Hepatic stellate cell (primary cell): ENCODE measurements around the gene PTPN14.

Source experiments
- DNase-seq: peaks from one replicate; pipeline ENCODE4 v3.0.0; 2011; ENCODE audit warnings: low spot score

The PTPN14 gene

GRCh38 chr1:214331180-214331579, 220.2 kb downstream of the PTPN14 start:
- no peak for DNase-seq

- no peak for DNase-seq
Measured at GRCh38 chr1:214330715-214331114, 220.7 kb downstream of the PTPN14 start.

GRCh38 chr1:214330222-214330621, 221.2 kb downstream of the PTPN14 start:
- DNase-seq = no peak

- DNase-seq = no peak
Measured at GRCh38 chr1:214329470-214330220, 221.8 kb downstream of the PTPN14 start.

- peak; percentile 86 for DNase-seq
Measured at GRCh38 chr1:214328770-214329469, 222.5 kb downstream of the PTPN14 start.

- DNase-seq = no peak
Measured at GRCh38 chr1:214327514-214327913, 223.9 kb downstream of the PTPN14 start.

GRCh38 chr1:214326406-214326805, 225.0 kb downstream of the PTPN14 start:
- DNase-seq = no peak

- no peak for DNase-seq
Measured at GRCh38 chr1:214324896-214325800, 226.3 kb downstream of the PTPN14 start.

GRCh38 chr1:214321705-214322453, 229.5 kb downstream of the PTPN14 start:
- no peak for DNase-seq

- no peak for DNase-seq
Measured at GRCh38 chr1:214319938-214320337, 231.5 kb downstream of the PTPN14 start.

- no peak for DNase-seq
Measured at GRCh38 chr1:214318956-214319736, 232.3 kb downstream of the PTPN14 start.

GRCh38 chr1:214318356-214318755, 233.0 kb downstream of the PTPN14 start:
- DNase-seq = no peak

- DNase-seq = no peak
Measured at GRCh38 chr1:214317734-214318133, 233.7 kb downstream of the PTPN14 start.

GRCh38 chr1:214317300-214317699, 234.1 kb downstream of the PTPN14 start:
- DNase-seq = no peak

- no peak for DNase-seq
Measured at GRCh38 chr1:214316593-214316992, 234.8 kb downstream of the PTPN14 start.

GRCh38 chr1:214314178-214314843, 237.1 kb downstream of the PTPN14 start:
- DNase-seq = no peak

- DNase-seq = no peak
Measured at GRCh38 chr1:214312530-214313051, 238.8 kb downstream of the PTPN14 start.

GRCh38 chr1:214310777-214311690, 240.4 kb downstream of the PTPN14 start:
- no peak for DNase-seq

- DNase-seq = no peak
Measured at GRCh38 chr1:214310010-214310409, 241.4 kb downstream of the PTPN14 start.
